Midbrain (tissue), 1 donor: ENCODE results near the gene NEU4.

Source experiments
- DNase-seq: peaks from one replicate; lab custom pipeline; 2025; lab: John Stamatoyannopoulos, UW

NEU4 gene

GRCh38 chr2:241865416-241865956 lies 56.5 kb downstream of the NEU4 start:
- no peak for DNase-seq

GRCh38 chr2:241865957-241866789 lies 57.2 kb downstream of the NEU4 start:
- DNase-seq, result peak; percentile 28
